ENCODE results near the gene KLF6.

DNA sequence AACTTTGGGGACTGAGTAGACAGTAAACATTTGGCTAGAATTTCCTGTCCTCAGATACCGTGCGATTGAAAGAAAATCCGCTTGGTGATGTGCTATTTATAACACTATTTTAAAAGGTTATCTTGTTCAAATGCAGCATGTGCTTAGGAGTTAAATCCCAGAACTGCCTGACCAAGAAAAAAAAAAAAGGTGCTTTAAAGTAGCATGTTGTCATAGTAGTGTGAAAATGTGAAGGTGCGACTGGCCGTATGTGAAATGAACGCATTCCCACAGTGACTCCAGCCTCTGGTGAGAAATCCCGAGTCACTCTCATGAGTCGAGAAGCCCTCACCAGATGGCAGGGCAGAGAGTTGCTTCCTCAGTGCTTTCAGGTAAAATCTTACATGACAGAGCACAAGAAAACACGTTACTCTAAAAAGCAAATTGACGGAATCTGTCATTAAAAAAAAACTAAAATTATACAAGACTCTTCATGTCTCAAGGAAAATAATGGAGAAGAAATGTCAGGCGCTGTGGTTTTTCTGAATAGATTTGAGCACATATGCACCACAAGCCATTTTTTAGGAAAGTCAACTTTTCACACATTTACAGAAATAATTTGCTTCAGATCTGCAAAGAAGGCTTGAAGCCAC is 18.4 kb upstream of the KLF6 start:
- TF ChIP-seq, protein P1, sequence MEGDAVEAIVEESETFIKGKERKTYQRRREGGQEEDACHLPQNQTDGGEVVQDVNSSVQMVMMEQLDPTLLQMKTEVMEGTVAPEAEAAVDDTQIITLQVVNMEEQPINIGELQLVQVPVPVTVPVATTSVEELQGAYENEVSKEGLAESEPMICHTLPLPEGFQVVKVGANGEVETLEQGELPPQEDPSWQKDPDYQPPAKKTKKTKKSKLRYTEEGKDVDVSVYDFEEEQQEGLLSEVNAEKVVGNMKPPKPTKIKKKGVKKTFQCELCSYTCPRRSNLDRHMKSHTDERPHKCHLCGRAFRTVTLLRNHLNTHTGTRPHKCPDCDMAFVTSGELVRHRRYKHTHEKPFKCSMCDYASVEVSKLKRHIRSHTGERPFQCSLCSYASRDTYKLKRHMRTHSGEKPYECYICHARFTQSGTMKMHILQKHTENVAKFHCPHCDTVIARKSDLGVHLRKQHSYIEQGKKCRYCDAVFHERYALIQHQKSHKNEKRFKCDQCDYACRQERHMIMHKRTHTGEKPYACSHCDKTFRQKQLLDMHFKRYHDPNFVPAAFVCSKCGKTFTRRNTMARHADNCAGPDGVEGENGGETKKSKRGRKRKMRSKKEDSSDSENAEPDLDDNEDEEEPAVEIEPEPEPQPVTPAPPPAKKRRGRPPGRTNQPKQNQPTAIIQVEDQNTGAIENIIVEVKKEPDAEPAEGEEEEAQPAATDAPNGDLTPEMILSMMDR (conservative IDR thresholded peaks at IDR 0.05): no peak
- TF ChIP-seq EZH2 (IDR thresholded peaks at IDR 0.05; ENCODE audit: low read depth): no peak
